GM12878 (cell line): Measurements from ENCODE around the gene EI24. TPM values are rescaled to one million over a fixed set of nuclear protein-coding genes. Genes with fewer than 3 reads are reported as not detected.
A peak's percentile ranks its signal among the peaks of the same experiment; 100 is the strongest.

Experiments
- ATAC-seq: fragments of 200-7000 bp; cut with Tn5 transposase; 3 replicates; pipeline ENCODE4 v1.9.1; 2020; ENCODE audit warnings: mild to moderate bottlenecking, moderate library complexity
- BruUV-seq: library from RNA; stranded (reverse); fragments of 400-500 nt; replicated peaks from 2 replicates; lab custom pipeline; 2021; lab: Mats Ljungman, UMichigan
- CTCF ChIA-PET: fragments of 300-600 bp; sonication (Branson Sonifier 250); formaldehyde crosslinking; extraction: SDS; loops from one replicate; lab custom pipeline; 2021; ENCODE audit warnings: inconsistent platforms; lab: Yijun Ruan, JAX
- POLR2A ChIA-PET: fragments of 350-600 bp; formaldehyde crosslinking; extraction: SDS; loops from one replicate; lab custom pipeline; 2021; ENCODE audit warnings: inconsistent platforms; lab: Charles Lee
- RAD21 ChIA-PET: fragments of 300-600 bp; sonication (Branson Sonifier 250); formaldehyde crosslinking; loops from one replicate; lab custom pipeline; 2023; ENCODE audit warnings: antibody characterized with exemption; ENCODE audit not compliant: unreplicated experiment; lab: Charles Lee
- SMC1A ChIA-PET: fragments of 300-600 bp; sonication (Branson Sonifier 250); formaldehyde crosslinking; loops from one replicate; lab custom pipeline; 2023; ENCODE audit not compliant: unreplicated experiment, uncharacterized antibody; lab: Charles Lee
- DNase-seq: peaks from one replicate; pipeline ENCODE4 v3.0.0-alpha.2; 2011; ENCODE audit warnings: low read depth, low spot score
- FAIRE-seq: peaks from 3 replicates; lab custom pipeline; 2011; peaks lifted over from hg19 to GRCh38; lab: Jason Lieb, UNC
- H2AFZ ChIP-seq: 2 replicates; pipeline ENCODE4 v1.6.0; 2011; ENCODE audit warnings: low read depth, low read length, control low read depth; ENCODE audit not compliant: control insufficient read depth
- H3K27ac ChIP-seq: 2 replicates; pipeline ENCODE4 v1.5.1; 2011; ENCODE audit warnings: control low read depth; ENCODE audit not compliant: control insufficient read depth, insufficient read depth
- H3K27me3 ChIP-seq, 2 experiments: replicated peaks in 1 of 2; 2 replicates each; pipeline versions ENCODE4 v1.6.0 to v1.6.1; 2011; ENCODE audit warnings: low read length in 1 of 2; ENCODE audit not compliant: control insufficient read depth in 2 of 2, insufficient read depth in 2 of 2
- H3K36me3 ChIP-seq, 2 experiments: 2 replicates each; pipeline ENCODE4 v1.5.1; 2011; ENCODE audit warnings: low read length in 1 of 2; ENCODE audit not compliant: control insufficient read depth in 2 of 2, insufficient read depth in 2 of 2
- H3K4me1 ChIP-seq: 2 replicates; pipeline ENCODE4 v1.6.1; 2011; ENCODE audit warnings: mild to moderate bottlenecking, low read length, moderate library complexity, mixed read lengths; ENCODE audit not compliant: control insufficient read depth, insufficient read depth
- H3K4me2 ChIP-seq: 2 replicates; pipeline ENCODE4 v1.6.0; 2011; ENCODE audit warnings: control low read depth; ENCODE audit not compliant: control insufficient read depth, insufficient read depth
- H3K4me3 ChIP-seq: fragments of 200-600 bp; sonication (generic); 2 replicates; pipeline ENCODE4 v1.5.1; 2016
- H3K79me2 ChIP-seq: 2 replicates; pipeline ENCODE4 v1.6.0; 2011; ENCODE audit warnings: low read length; ENCODE audit not compliant: control insufficient read depth, insufficient read depth
- H3K9ac ChIP-seq: 2 replicates; pipeline ENCODE4 v1.8.0; 2011; ENCODE audit warnings: low read length, control low read depth, mixed read lengths; ENCODE audit not compliant: control insufficient read depth, insufficient read depth
- H3K9me3 ChIP-seq: replicated peaks from 3 replicates; pipeline ENCODE4 v1.5.1; 2011; ENCODE audit warnings: mild to moderate bottlenecking, low read length; ENCODE audit not compliant: control insufficient read depth, insufficient read depth
- H4K20me1 ChIP-seq: 2 replicates; pipeline ENCODE4 v1.6.0; 2011; ENCODE audit not compliant: control insufficient read depth, insufficient read depth
- ASH2L ChIP-seq: fragments of 300-600, 200-600 bp; sonication (generic); IDR thresholded peaks from 2 replicates; pipeline ENCODE4 v1.6.1; 2017; ENCODE audit warnings: low read depth, mild to moderate bottlenecking, borderline replicate concordance
- PRDM15 ChIP-seq: fragments of 450-650 bp; formaldehyde crosslinking; IDR thresholded peaks from 2 replicates; pipeline ENCODE4 v1.4.0; 2020; ENCODE audit warnings: mild to moderate bottlenecking, moderate library complexity
- RCOR1 ChIP-seq: conservative IDR thresholded peaks from 2 replicates; pipeline ENCODE4 v1.6.1; 2012; ENCODE audit warnings: low read depth, low read length, improper control_type of control experiment
- SUPT20H ChIP-seq: IDR thresholded peaks from 2 replicates; pipeline ENCODE4 v1.6.1; 2011; ENCODE audit warnings: low read depth, mild to moderate bottlenecking, low read length, moderate library complexity, borderline replicate concordance; ENCODE audit not compliant: control insufficient read depth
- WGBS: methylation state at CpG from one replicate; pipeline ENCODE4 v1.1.6; 2016; ENCODE audit warnings: low lambda C conversion rate; ENCODE audit not compliant: insufficient replicate concordance, insufficient coverage; ENCODE audit errors: missing lambda C conversion rate; 5-methylcytosine and 5-hydroxymethylcytosine counted together
- in situ Hi-C: fragments of 300-500 bp; cut with MboI; formaldehyde crosslinking; loops from 9 replicates; pipeline ENCODE4 v1.14.3; 2018; ENCODE audit warnings: mixed read lengths
- intact Hi-C: fragments of 100-400 bp; cut with micrococcal nuclease; formaldehyde crosslinking; loops from one replicate; pipeline ENCODE4 v1.14.2; 2022; ENCODE audit not compliant: unreplicated experiment
- polyA plus RNA-seq, 11 experiments: library from polyadenylated mRNA; depleted of rRNA in 4 of 11; unstranded in 6 of 11; stranded (reverse) in 5 of 11; fragments of >200 nt; fragmentation: Nextera tagmentation in 4 of 11; fragmentation: Illumina TruSeq in 1 of 11; extraction: Ambion mirVana in 4 of 11; extraction: Trizol in 1 of 11; gene quantifications; 1 replicate in 1 of 11; 2 replicates in 10 of 11; pipeline versions ENCODE4 v1.2.1 to v1.2.3, GENCODE V29; 2011 to 2016; ENCODE audit warnings: inconsistent platforms in 2 of 11, missing spikeins in 2 of 11, low read depth in 1 of 11
- total RNA-seq, 4 experiments: library from RNA; depleted of rRNA in 3 of 4; stranded (reverse); fragments of >200 nt in 3 of 4; fragmentation: Illumina TruSeq in 1 of 4; extraction: Trizol in 1 of 4; gene quantifications; 2 replicates each; pipeline versions ENCODE4 v1.2.1 to v1.2.3, GENCODE V29; 2013 to 2021
- TF ChIP-seq, protein P1 (sequence below): fragments of 450-650 bp; IDR thresholded peaks from 2 replicates; pipeline ENCODE4 v1.6.1; 2016; ENCODE audit warnings: mild to moderate bottlenecking

EI24 gene
- total and polyA plus RNA-seq, 10 of the 15 experiments (the other 5 are each of a cell fraction or from before 2014, with no cell fraction given), result 20.3 to 127 (median 70.4) TPM

DNA sequence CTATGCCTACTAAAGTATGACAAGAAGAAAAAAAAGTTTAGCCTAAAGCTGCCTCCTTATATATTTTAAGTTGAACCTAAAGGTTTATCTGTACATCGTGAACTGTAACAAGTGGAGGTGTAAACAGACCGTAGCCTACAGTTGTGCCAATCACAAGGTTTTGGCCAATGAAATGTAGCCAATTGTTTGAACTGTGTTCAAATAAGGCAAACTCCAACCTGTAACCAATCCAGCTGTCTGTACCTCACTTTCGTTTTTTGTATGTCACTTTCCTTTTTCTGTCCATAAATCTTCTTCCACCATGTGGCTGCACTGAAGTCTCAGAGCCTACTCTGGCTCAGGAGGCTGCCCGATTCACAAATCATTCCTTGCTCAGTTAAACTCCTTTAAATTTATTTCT is 6.8 kb upstream of the EI24 start:
- no TSS peak for BruUV-seq
- Histone ChIP-seq H3K4me1 (no peaks in the 10 kb centered on the region), H4K20me1 (no peaks in the 10 kb centered on the region), H2AFZ (peak overlapping the region; percentile 23; the same call in 1 of the 2 replicates), H3K4me2 (no peak overlapping the region), H3K36me3 (no peaks in the 10 kb centered on the region), H3K27me3 (no peaks in the 10 kb centered on the region), H3K79me2 (no peaks in the 10 kb centered on the region), H3K27ac (no peak overlapping the region), H3K9ac (no peak overlapping the region), H3K9me3 (no peaks in the 10 kb centered on the region; the same call in 2 of the 3 replicates), H3K4me3 (no peak overlapping the region)
- in situ Hi-C loops (no loop called here), intact Hi-C loops (no loop called here)
- WGBS, result 58% methylated on average over 4 of the region's 4 CpGs
- TF ChIP-seq, protein P1, sequence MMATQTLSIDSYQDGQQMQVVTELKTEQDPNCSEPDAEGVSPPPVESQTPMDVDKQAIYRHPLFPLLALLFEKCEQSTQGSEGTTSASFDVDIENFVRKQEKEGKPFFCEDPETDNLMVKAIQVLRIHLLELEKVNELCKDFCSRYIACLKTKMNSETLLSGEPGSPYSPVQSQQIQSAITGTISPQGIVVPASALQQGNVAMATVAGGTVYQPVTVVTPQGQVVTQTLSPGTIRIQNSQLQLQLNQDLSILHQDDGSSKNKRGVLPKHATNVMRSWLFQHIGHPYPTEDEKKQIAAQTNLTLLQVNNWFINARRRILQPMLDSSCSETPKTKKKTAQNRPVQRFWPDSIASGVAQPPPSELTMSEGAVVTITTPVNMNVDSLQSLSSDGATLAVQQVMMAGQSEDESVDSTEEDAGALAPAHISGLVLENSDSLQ, result peak; percentile 67
- TF ChIP-seq SUPT20H, result no peak
- no peak for DNase-seq
- RAD21 ChIA-PET, result no interaction called here
- no peak for ATAC-seq
- no peak for FAIRE-seq
- CTCF ChIA-PET, result interaction anchor here (1.2 kb wide), 1 partner anchor 110 kb away, joined by 5 read pairs; no protein-coding TSS in a partner anchor
- POLR2A ChIA-PET, result no interaction called here
- SMC1A ChIA-PET, result interaction anchor here (0.8 kb wide), 1 partner anchor 46 kb away, joined by 4 read pairs; no protein-coding TSS in a partner anchor

DNA sequence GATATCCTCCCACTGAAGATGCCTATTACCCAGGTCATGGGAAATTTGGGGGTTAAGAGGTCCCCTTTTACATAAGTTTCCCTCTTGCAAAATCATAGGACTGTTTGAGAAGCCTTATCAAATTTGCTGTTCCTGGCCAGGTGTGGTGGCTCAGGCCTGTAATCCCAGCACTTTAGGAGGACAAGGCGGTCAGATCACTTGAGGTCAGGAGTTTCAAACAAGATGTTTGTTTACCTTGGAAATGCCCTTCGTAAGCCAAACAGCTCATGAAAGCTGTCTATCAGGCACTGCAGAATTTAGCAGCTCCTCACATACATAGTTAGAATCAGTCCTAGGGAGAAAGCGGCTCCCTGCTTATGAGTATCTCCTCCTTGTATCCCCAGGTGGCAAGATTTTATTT is 4.9 kb upstream of the EI24 start:
- no peak overlapping the region for H3K4me3 ChIP-seq
- no peak overlapping the region for H3K9ac ChIP-seq
- peaks cover 4% of the 10 kb centered on the region for H3K79me2 ChIP-seq
- intact Hi-C loops (no loop called here), in situ Hi-C loops (no loop called here)
- SMC1A ChIA-PET, result no interaction called here
- H4K20me1 ChIP-seq, result no peaks in the 10 kb centered on the region
- CTCF ChIA-PET, result no interaction called here
- POLR2A ChIA-PET, result no interaction called here
- no peaks in the 10 kb centered on the region; the same call in 2 of the 3 replicates for H3K9me3 ChIP-seq
- no peaks in the 10 kb centered on the region for H3K27me3 ChIP-seq
- no peak for ATAC-seq
- no TSS peak for BruUV-seq
- no peak overlapping the region for H3K27ac ChIP-seq
- WGBS, result 76% methylated on average over 3 of the region's 3 CpGs
- no peak for FAIRE-seq
- no peak for TF ChIP-seq ASH2L
- TF ChIP-seq RCOR1, result no peak
- no peak for TF ChIP-seq PRDM15 (CRISPR knock-in tag)
- H3K4me2 ChIP-seq, result no peak overlapping the region
- RAD21 ChIA-PET, result no interaction called here
- no peaks in the 10 kb centered on the region; the same call in 1 of the 2 replicates for H3K4me1 ChIP-seq
- no peaks in the 10 kb centered on the region for H3K36me3 ChIP-seq
- no peak overlapping the region for H2AFZ ChIP-seq
- no peak for DNase-seq
